Large intestine (tissue), 3 donors: ENCODE data around the gene CEP68. TPM values are rescaled to one million over a fixed set of nuclear protein-coding genes. Genes with fewer than 3 reads are reported as not detected.

Source experiments
- DNase-seq, 2 donors: peaks; one replicate each; pipeline versions ENCODE4 v3.0.0 to v3.0.0-alpha.2; 2013
- H3K27ac ChIP-seq: one replicate; pipeline ENCODE4 v1.5.1; 2013; ENCODE audit warnings: low read length
- H3K27me3 ChIP-seq: 2 replicates; pipeline ENCODE4 v1.6.1; 2013; ENCODE audit warnings: low read length; ENCODE audit not compliant: control insufficient read depth, insufficient read depth
- H3K36me3 ChIP-seq: 2 replicates; pipeline ENCODE4 v1.6.1; 2013; ENCODE audit warnings: low read length; ENCODE audit not compliant: control insufficient read depth, insufficient read depth
- H3K4me1 ChIP-seq: one replicate; pipeline ENCODE4 v1.6.1; 2013; ENCODE audit warnings: low read length; ENCODE audit not compliant: control insufficient read depth, insufficient read depth
- H3K4me3 ChIP-seq: one replicate; pipeline ENCODE4 v1.5.1; 2013; ENCODE audit warnings: low read length
- H3K9me3 ChIP-seq: one replicate; pipeline ENCODE4 v1.6.1; 2013; ENCODE audit warnings: mild to moderate bottlenecking, low read depth, low read length, moderate library complexity; ENCODE audit not compliant: control insufficient read depth
- WGBS: methylation state at CpG from one replicate; pipeline ENCODE4 v1.1.5; 2013; ENCODE audit warnings: low lambda C conversion rate; ENCODE audit not compliant: insufficient coverage; 5-methylcytosine and 5-hydroxymethylcytosine counted together
- polyA plus RNA-seq: library from polyadenylated mRNA; unstranded; fragments of 120-200 nt; gene quantifications from one replicate; pipeline ENCODE4 v1.2.1, GENCODE V29; 2013

CEP68 gene
- polyA plus RNA-seq, 1 donor: 11.9 TPM

- Histone ChIP-seq H3K27me3 (no peaks in the 10 kb centered on the region), H3K27ac (no peak overlapping the region), H3K4me1 (no peaks in the 10 kb centered on the region), H3K9me3 (peaks cover 2% of the 10 kb centered on the region), H3K36me3 (no peaks in the 10 kb centered on the region), H3K4me3 (no peak overlapping the region)
- WGBS: no CpG with 5 or more reads among the region's 2 CpGs
- no peak for DNase-seq
These were observed 13.2 kb upstream of the CEP68 start for GRCh38 chr2:65043001-65043400.

GRCh38 chr2:65044097-65044735 is 12.0 kb upstream of the CEP68 start:
- H3K4me3 ChIP-seq: no peak overlapping the region
- no peaks in the 10 kb centered on the region for H3K36me3 ChIP-seq
- H3K9me3 ChIP-seq: peaks cover 2% of the 10 kb centered on the region
- no peak overlapping the region for H3K27ac ChIP-seq
- no peaks in the 10 kb centered on the region for H3K27me3 ChIP-seq
- DNase-seq: no peak
- no peaks in the 10 kb centered on the region for H3K4me1 ChIP-seq
- WGBS: 40% methylated on average over 2 of the region's 7 CpGs

GRCh38 chr2:65045651-65046050 is 10.6 kb upstream of the CEP68 start:
- Histone ChIP-seq H3K4me1 (no peaks in the 10 kb centered on the region), H3K4me3 (no peak overlapping the region), H3K27me3 (no peaks in the 10 kb centered on the region), H3K9me3 (peaks cover 2% of the 10 kb centered on the region), H3K36me3 (no peaks in the 10 kb centered on the region), H3K27ac (no peak overlapping the region)
- no CpG with 5 or more reads among the region's 10 CpGs for WGBS
- no peak for DNase-seq

DNA sequence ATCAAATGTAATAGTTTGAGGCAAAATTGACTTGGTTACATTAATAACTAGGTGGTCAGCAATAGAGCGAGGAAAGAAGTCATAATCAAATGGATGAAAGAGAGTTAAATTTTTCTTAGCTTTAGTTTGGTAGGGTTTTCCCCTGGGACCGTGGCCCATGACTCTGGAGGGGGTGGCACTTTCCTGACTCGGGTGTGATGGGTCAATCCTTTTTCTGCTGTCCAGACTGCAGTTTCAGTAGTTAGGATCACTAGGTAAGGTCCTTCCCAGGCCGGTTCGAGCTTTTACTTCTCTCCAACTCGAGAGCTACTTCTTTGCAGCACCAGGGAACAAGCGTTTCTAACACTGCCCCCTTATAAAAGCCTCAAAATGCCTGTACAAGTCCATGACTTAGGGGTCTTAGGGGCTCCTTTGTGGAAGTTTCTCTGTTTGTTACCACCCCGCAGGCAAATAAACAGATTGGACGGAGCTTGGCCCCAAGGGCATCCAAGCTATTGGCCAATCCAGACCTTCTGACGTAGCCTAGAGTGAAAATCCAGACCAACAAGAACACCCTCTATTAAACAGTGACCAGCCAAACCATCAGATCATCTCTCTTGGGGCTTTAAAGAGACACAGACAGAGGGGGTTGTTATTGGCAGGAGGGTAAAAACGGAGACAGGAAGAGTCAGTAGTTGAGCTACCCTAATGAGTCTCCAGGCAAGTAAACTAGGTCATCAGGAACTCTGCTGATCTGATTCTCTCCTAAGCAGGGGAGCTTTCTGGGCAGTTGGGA is 9.4 kb upstream of the CEP68 start:
- no CpG with 5 or more reads among the region's 11 CpGs for WGBS
- DNase-seq: no peak

GRCh38 chr2:65049010-65049639 is 7.1 kb upstream of the CEP68 start:
- H3K27me3 ChIP-seq: no peaks in the 10 kb centered on the region

More for the DNA sequence above, 9.4 kb upstream of the CEP68 start:
- Histone ChIP-seq H3K36me3 (no peaks in the 10 kb centered on the region), H3K27me3 (no peaks in the 10 kb centered on the region), H3K9me3 (peaks cover 2% of the 10 kb centered on the region), H3K4me1 (no peaks in the 10 kb centered on the region), H3K4me3 (no peak overlapping the region), H3K27ac (no peak overlapping the region)

GRCh38 chr2:65050931-65051330 is 5.3 kb upstream of the CEP68 start:
- no peak overlapping the region for H3K4me3 ChIP-seq
- no peak for DNase-seq
- WGBS: no CpG with 5 or more reads among the region's 3 CpGs
- H3K4me1 ChIP-seq: peaks cover 6% of the 10 kb centered on the region
- no peak overlapping the region for H3K27ac ChIP-seq
- H3K36me3 ChIP-seq: no peaks in the 10 kb centered on the region
- no peaks in the 10 kb centered on the region for H3K27me3 ChIP-seq
- H3K9me3 ChIP-seq: no peaks in the 10 kb centered on the region

More at GRCh38 chr2:65049010-65049639, 7.1 kb upstream of the CEP68 start:
- H3K4me1 ChIP-seq: no peaks in the 10 kb centered on the region
- no peak overlapping the region for H3K27ac ChIP-seq
- no peaks in the 10 kb centered on the region for H3K9me3 ChIP-seq
- WGBS: no CpG with 5 or more reads among the region's 1 CpG
- H3K4me3 ChIP-seq: no peak overlapping the region
- H3K36me3 ChIP-seq: no peaks in the 10 kb centered on the region
- no peak for DNase-seq

DNA sequence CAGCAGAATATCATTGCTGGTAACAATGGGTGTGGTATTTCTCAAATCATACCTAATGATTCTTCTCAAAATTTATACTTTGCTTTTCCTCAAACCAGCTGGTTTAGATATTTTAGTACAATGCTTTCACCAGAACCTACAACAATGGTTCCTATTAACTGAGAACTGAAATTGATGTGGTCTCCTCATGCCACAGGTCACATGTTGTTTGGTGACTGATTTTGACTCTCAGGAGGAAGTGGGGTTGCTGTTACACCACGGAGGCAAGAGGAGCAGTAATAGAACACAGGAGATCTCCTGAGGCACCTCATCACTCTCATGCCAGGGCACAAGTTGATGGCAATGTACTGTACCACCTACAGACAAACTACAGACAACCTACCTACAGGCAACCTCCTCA is 3.0 kb upstream of the CEP68 start:
- peaks cover 10% of the 10 kb centered on the region for H3K4me1 ChIP-seq
- no peaks in the 10 kb centered on the region for H3K9me3 ChIP-seq
- no peak overlapping the region for H3K4me3 ChIP-seq
- WGBS: no CpG with 5 or more reads among the region's 1 CpG
- no peaks in the 10 kb centered on the region for H3K27me3 ChIP-seq
- no peak overlapping the region for H3K27ac ChIP-seq
- H3K36me3 ChIP-seq: no peaks in the 10 kb centered on the region
- DNase-seq: no peak

- DNase-seq: no peak
- 20% methylated on average over 1 of the region's 4 CpGs for WGBS
- no peaks in the 10 kb centered on the region for H3K36me3 ChIP-seq
- no peaks in the 10 kb centered on the region for H3K27me3 ChIP-seq
- H3K27ac ChIP-seq: no peak overlapping the region
- no peaks in the 10 kb centered on the region for H3K9me3 ChIP-seq
- H3K4me3 ChIP-seq: no peak overlapping the region
- peaks cover 10% of the 10 kb centered on the region for H3K4me1 ChIP-seq
These were observed 1.3 kb upstream of the CEP68 start for GRCh38 chr2:65054749-65055421.

- no peaks in the 10 kb centered on the region for H3K27me3 ChIP-seq
- H3K4me1 ChIP-seq: peaks cover 10% of the 10 kb centered on the region
- no peak for DNase-seq
- H3K4me3 ChIP-seq: peak overlapping the region; percentile 80
- H3K9me3 ChIP-seq: no peaks in the 10 kb centered on the region
- H3K27ac ChIP-seq: peak overlapping the region; percentile 65
- H3K36me3 ChIP-seq: no peaks in the 10 kb centered on the region
- no CpG with 5 or more reads among the region's 42 CpGs for WGBS
These were observed 598 bp upstream of the CEP68 start for GRCh38 chr2:65055422-65056214.

DNA sequence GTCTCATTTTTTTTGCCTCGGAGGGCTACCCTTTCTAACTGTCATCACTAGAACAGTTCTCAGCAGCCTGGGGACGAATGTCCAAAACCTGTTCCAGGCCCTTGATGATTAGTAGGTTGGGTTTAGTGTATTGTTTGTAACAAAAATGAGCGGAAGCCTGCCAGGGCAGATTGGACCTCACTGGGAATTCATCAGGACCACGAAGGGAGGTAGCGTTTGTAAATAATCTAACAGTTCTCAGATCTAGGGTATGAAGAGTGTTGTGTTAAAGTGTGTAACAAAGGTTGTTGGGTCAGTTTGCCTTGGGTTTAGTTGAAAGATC is 799 bp downstream of the CEP68 start:
- Histone ChIP-seq H3K27me3 (no peaks in the 10 kb centered on the region), H3K27ac (peak overlapping the region; percentile 44), H3K4me3 (peak overlapping the region; percentile 80), H3K9me3 (no peaks in the 10 kb centered on the region), H3K36me3 (no peaks in the 10 kb centered on the region), H3K4me1 (peaks cover 10% of the 10 kb centered on the region)
- no CpG with 5 or more reads among the region's 5 CpGs for WGBS
- no peak for DNase-seq
